OCI-LY1 (cell line): ENCODE measurements around the gene HPDL.

ENCODE experiments used
- CTCF ChIP-seq: fragments of 200-600 bp; sonication (generic), shearing (Covaris generic); IDR thresholded peaks from 2 replicates; pipeline ENCODE4 v1.5.1; 2017; ENCODE audit warnings: mild to moderate bottlenecking, antibody characterized with exemption, low read length, moderate library complexity, mixed read lengths
- EZH2 ChIP-seq: fragments of 200-600 bp; sonication (generic), shearing (Covaris generic); IDR thresholded peaks from 2 replicates; pipeline ENCODE4 v1.8.0; 2017; ENCODE audit warnings: borderline replicate concordance, mixed run types, mild to moderate bottlenecking, antibody characterized with exemption, low read length, moderate library complexity, mixed read lengths

- no peak for TF ChIP-seq EZH2
- TF ChIP-seq CTCF, result no peak
Measured at GRCh38 chr1:45356186-45356585, 29.5 kb downstream of the HPDL start.
